SH-SY5Y (cell line): ENCODE measurements around the gene GREB1.

ENCODE experiments used
- GATA2 ChIP-seq: IDR thresholded peaks from 2 replicates; pipeline ENCODE4 v1.6.1; 2011; ENCODE audit warnings: mild to moderate bottlenecking, low read depth, low read length
- GATA3 ChIP-seq: IDR thresholded peaks from 2 replicates; pipeline ENCODE4 v1.6.1; 2011; ENCODE audit warnings: low read depth, mild to moderate bottlenecking, low read length, moderate library complexity

Gene GREB1, protein sequence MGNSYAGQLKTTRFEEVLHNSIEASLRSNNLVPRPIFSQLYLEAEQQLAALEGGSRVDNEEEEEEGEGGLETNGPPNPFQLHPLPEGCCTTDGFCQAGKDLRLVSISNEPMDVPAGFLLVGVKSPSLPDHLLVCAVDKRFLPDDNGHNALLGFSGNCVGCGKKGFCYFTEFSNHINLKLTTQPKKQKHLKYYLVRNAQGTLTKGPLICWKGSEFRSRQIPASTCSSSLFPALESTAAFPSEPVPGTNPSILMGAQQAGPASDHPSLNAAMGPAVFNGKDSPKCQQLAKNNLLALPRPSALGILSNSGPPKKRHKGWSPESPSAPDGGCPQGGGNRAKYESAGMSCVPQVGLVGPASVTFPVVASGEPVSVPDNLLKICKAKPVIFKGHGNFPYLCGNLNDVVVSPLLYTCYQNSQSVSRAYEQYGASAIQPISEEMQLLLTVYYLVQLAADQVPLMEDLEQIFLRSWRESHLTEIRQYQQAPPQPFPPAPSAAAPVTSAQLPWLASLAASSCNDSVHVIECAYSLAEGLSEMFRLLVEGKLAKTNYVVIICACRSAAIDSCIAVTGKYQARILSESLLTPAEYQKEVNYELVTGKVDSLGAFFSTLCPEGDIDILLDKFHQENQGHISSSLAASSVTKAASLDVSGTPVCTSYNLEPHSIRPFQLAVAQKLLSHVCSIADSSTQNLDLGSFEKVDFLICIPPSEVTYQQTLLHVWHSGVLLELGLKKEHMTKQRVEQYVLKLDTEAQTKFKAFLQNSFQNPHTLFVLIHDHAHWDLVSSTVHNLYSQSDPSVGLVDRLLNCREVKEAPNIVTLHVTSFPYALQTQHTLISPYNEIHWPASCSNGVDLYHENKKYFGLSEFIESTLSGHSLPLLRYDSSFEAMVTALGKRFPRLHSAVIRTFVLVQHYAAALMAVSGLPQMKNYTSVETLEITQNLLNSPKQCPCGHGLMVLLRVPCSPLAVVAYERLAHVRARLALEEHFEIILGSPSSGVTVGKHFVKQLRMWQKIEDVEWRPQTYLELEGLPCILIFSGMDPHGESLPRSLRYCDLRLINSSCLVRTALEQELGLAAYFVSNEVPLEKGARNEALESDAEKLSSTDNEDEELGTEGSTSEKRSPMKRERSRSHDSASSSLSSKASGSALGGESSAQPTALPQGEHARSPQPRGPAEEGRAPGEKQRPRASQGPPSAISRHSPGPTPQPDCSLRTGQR (N-terminal part only)

DNA sequence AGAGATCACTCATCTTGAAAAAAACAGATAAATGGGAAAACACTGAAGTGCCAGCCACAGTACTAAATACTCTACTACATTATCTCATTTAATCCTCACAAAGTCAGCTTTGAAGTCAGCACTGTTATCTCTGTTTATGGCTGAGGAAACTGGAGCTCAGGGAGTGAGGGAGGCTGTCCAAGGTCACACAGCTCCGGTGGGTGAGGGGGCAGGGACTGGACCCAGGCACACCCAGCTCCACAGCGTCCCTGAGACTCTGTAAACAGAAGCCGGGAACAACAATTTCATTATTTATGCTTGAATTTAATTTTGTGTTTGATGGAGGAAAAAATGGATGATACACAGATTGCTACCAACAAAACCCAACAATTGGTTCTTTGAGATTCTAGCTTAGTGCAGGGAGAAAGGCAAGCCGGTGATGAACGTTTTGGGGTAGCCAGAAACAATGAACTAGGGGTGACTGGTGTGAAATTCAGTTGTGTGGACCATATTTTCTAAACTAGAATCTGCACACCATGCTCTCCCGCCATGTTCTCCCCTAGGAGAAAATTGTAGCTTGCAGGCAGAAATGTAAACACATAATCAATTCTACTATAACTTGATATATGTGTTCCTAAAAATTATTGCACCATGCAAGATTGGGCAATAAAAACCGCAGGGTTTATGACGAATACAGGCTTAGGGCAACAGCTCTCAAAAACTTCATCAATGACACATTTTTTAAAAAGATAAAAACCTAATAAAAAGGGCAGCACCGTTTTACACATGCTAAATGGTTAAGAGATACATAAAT, at the start of gene GREB1:
TSS of gene GREB1 (plus strand) at position 768 of the 793 bp plus-strand sequence. CDS start 22,570 bp downstream, outside the sequence.
- TF ChIP-seq GATA2 (no peak), GATA3 (no peak)

DNA sequence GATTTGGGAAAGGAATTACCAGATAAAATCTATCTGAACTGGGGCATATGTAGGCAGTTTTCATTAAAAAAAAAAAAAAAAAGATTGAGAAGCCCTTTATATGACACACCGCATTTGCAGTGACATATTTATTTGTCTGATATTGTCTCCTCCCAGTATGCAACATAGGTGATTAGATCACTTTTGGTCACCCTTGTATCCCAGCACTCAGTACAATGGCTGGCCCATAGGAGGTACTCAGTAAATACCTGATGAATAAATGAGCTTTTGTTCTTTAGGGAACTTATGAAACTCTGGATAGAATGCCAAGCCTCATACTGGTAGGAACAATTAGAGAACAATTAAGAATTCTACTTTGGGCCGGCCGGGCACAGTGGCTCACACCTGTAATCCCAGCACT, 45.0 kb upstream of the GREB1 start:
- TF ChIP-seq GATA3: no peak
- TF ChIP-seq GATA2: no peak

- TF ChIP-seq GATA2 (no peak), GATA3 (no peak)
These were observed 43.7 kb upstream of the GREB1 start for GRCh38 chr2:11490194-11490593.

- TF ChIP-seq GATA2 (no peak), GATA3 (no peak)
These were observed 42.4 kb upstream of the GREB1 start for GRCh38 chr2:11491348-11491933.

DNA sequence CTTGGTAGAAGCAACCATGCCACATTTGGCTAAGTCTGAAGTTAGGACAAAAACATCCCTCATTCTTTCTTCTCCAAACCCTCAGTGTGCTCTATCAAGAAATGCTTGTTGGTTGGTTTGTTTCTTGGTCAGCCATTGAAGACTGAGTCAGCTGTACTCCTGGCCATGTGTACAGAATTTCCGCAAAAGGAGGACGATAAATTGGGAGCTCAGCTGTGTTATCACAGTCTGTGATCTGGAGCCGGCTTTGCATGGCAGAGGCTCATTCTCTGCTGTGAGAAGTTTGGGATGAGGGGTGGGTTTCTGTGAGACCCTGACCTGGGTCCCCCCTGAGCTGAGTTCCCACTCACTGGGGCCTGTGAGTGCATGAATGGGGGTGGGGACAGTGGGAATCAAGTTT, 41.6 kb upstream of the GREB1 start:
- TF ChIP-seq GATA3: peak; percentile 77
- peak; percentile 94 for TF ChIP-seq GATA2

- no peak for TF ChIP-seq GATA3
- TF ChIP-seq GATA2: no peak
These were observed 41.1 kb upstream of the GREB1 start for GRCh38 chr2:11492720-11493119.

GRCh38 chr2:11493282-11493681, 40.6 kb upstream of the GREB1 start:
- TF ChIP-seq GATA2 (no peak), GATA3 (no peak)

DNA sequence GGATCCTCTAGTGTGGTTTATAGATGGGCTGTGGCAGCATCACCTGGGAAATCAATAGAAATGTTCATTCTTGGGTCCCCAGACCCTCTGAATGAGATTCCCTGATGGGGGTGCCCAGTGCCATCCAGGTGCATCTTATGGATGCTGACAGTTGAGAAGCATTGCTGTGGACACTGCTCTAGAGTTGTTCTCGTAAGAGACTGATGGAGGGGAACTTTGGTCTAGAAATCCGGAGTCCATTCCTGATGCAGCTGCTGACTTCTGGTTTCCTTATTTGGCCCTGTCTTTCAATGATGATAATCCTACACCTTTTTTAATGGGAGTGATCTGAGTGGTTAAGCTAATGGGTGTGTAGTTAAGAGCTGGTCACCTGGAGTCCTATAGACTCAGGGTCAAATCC, 39.5 kb upstream of the GREB1 start:
- TF ChIP-seq GATA3 (no peak), GATA2 (no peak)

DNA sequence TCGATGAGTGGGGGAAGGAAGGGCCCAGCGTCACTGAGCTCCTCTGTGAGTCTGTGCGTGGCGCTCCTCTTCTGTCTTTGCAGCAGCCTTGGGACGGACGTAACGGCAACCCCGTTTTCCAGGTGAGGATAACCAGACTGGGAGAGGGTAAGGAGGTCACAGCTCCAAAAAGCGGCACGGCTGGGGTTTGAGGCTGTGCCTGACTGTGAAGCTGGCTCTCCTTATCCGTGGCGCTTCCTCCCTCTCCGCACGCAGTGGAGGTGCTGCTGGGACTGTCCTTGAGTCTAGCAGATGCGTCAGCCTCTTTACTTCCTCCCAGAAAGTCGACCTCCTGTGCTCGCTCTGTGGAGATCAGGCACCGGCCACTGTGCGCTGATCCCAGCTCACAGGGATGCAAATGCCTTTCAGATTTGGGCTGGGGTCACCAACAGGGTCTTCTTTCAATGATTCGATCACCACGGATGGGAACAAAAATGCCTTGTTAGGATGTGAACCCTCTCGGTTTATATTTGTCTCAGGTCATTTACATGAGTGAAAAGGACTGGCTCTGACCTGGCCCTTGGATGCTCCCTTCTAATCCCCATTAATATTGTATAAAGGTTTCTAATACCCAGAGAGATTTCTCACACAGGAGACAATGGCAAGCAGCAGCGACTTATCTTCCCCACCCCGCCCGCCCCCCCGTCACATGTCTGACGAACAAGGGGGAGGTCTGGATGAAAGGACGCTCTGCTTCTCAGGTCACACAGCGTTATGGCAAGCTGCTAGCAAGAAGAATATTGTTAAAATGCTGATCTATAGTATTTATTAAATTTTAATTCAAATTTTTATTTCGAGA, 37.8 kb upstream of the GREB1 start:
- no peak for TF ChIP-seq GATA3
- no peak for TF ChIP-seq GATA2

DNA sequence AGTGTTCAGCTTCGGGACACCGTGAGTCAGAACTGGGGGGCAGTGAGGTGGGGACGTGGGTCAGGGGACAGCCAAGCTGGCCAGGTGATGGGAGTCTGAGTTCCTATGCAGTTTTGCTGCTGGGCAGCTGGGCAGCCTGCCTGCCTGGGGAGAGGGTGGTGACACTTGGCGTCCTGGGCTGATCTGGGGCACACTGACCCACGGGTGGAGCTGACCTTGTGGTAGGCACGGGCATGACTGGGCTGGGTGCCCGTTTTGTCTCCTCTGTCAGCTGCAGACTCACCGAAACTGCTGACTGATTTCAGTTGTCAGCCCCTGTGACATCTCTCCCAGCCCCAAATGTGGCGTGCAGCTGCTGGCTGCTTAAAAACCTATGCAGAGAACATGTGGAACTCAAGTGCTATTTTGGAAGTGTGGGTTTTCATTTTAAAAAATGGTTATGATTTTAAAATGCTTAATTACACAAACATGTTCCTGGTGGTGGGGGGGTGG, 35.3 kb upstream of the GREB1 start:
- no peak for TF ChIP-seq GATA2
- no peak for TF ChIP-seq GATA3

- no peak for TF ChIP-seq GATA2
- TF ChIP-seq GATA3: no peak
These were observed 34.6 kb upstream of the GREB1 start for GRCh38 chr2:11499081-11499743.

GRCh38 chr2:11500702-11501303, 33.0 kb upstream of the GREB1 start:
- no peak for TF ChIP-seq GATA2
- TF ChIP-seq GATA3: no peak
